Ascending aorta (tissue), 2 donors: ENCODE data around the gene NIM1K. TPM values are rescaled to one million over a fixed set of nuclear protein-coding genes. Genes with fewer than 3 reads are reported as not detected.
"Not testable (repeated sequence)": the region's sequence is repeated elsewhere in the genome, so short reads cannot be mapped to it uniquely, and the experiment has no call there.

Experiments
- DNase-seq, 2 donors: peaks; one replicate each; pipeline ENCODE4 v3.0.0-alpha.2; 2019; ENCODE audit warnings: low spot score in 2 of 2
- H3K27ac ChIP-seq, 2 donors: fragments of 200-600 bp; sonication (generic); one replicate each; pipeline ENCODE4 v1.5.1; 2016 to 2017; ENCODE audit warnings: mild to moderate bottlenecking in 1 of 2
- H3K27me3 ChIP-seq: fragments of 200-600 bp; sonication (generic); one replicate; pipeline ENCODE4 v1.5.1; 2017
- H3K36me3 ChIP-seq, 2 donors: fragments of 200-600 bp; sonication (generic); one replicate each; pipeline ENCODE4 v1.5.1; 2016
- H3K4me1 ChIP-seq, 2 donors: fragments of 200-600 bp; sonication (generic); one replicate each; pipeline ENCODE4 v1.5.1; 2016 to 2017; ENCODE audit warnings: mild to moderate bottlenecking in 1 of 2
- H3K4me3 ChIP-seq, 2 donors: fragments of 200-600 bp; sonication (generic); one replicate each; pipeline ENCODE4 v1.5.1; 2016 to 2017; ENCODE audit warnings: mild to moderate bottlenecking in 1 of 2
- H3K9me3 ChIP-seq, 2 donors: fragments of 200-600 bp; sonication (generic); one replicate each; pipeline ENCODE4 v1.5.1; 2016
- intact Hi-C: fragments of 100-400 bp; cut with DNase I; formaldehyde crosslinking; loops from one replicate; pipeline ENCODE4 v1.15.1; 2023
- total RNA-seq: library from RNA; depleted of rRNA; stranded (reverse); fragments of >200 nt; gene quantifications from one replicate; pipeline ENCODE4 v1.1.0, GENCODE V29; 2016
- TF ChIP-seq, protein P1 (sequence below), 3 experiments: fragments of 200-600 bp in 2 of 3; fragments of 450-650 bp in 1 of 3; sonication (generic) in 2 of 3; IDR thresholded peaks; one replicate each; pipeline ENCODE4 v1.5.1; 2016 to 2019; ENCODE audit warnings: antibody characterized with exemption in 3 of 3, mild to moderate bottlenecking in 1 of 3, moderate library complexity in 1 of 3

Gene NIM1K
- total RNA-seq, 1 donor from 2014 or later: not detected

DNA sequence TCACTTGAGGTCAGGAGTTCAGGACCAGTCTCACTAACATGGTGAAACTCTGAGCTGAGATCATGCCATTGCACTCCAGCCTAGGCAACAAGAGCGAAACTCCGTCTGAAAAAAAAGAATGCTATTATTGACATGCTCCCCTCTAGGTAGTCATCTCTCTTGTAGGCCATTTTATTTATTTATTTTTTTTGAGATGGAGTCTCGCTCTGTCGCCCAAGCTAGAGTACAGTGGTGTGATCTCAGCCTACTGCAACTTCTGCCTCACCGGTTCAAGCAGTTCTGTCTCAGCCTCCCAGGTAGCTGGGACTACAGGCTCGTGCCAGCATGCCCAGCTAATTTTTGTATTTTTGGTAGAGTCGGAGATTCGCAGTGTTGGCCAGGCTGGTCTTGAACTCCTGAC lies 20.6 kb upstream of the NIM1K start:
- Histone ChIP-seq H3K36me3 (peaks cover 16 to 31% of the 10 kb centered on the region in 2 donors), H3K27me3 (no peaks in the 10 kb centered on the region), H3K27ac (no peak overlapping the region), H3K4me3 (no peak overlapping the region), H3K9me3 (no peaks in the 10 kb centered on the region), H3K4me1 (no peaks in the 10 kb centered on the region)
- no peak for DNase-seq
- intact Hi-C loops: no loop called here
- TF ChIP-seq, protein P1, sequence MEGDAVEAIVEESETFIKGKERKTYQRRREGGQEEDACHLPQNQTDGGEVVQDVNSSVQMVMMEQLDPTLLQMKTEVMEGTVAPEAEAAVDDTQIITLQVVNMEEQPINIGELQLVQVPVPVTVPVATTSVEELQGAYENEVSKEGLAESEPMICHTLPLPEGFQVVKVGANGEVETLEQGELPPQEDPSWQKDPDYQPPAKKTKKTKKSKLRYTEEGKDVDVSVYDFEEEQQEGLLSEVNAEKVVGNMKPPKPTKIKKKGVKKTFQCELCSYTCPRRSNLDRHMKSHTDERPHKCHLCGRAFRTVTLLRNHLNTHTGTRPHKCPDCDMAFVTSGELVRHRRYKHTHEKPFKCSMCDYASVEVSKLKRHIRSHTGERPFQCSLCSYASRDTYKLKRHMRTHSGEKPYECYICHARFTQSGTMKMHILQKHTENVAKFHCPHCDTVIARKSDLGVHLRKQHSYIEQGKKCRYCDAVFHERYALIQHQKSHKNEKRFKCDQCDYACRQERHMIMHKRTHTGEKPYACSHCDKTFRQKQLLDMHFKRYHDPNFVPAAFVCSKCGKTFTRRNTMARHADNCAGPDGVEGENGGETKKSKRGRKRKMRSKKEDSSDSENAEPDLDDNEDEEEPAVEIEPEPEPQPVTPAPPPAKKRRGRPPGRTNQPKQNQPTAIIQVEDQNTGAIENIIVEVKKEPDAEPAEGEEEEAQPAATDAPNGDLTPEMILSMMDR (IDR thresholded peaks at IDR 0.05): no peak

DNA sequence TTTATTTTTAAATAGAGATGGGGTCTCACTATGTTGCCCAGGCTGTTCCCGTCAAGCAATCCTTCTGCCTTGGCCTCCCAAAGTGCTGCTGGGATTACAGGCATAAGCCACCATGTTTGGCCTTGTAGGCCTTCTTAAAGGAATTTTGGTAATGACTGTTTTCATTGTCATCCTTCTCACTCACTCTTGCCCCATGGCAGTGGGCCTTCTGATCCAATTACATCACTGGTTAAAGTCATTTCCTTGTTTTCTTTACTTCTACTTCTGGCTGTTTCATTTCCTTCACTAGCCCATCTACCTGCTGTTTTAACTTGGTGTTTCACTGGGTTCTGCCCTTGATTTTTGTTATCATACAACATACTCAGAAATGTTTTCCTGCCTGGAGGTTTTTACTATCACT lies 20.1 kb upstream of the NIM1K start:
- H3K27me3 ChIP-seq: no peaks in the 10 kb centered on the region
- no peaks in the 10 kb centered on the region for H3K4me1 ChIP-seq
- no peak for DNase-seq
- intact Hi-C loops: no loop called here
- H3K27ac ChIP-seq: no peak overlapping the region
- no peaks in the 10 kb centered on the region for H3K9me3 ChIP-seq
- peaks cover 16 to 28% of the 10 kb centered on the region in 2 donors for H3K36me3 ChIP-seq
- TF ChIP-seq, protein P1 (IDR thresholded peaks at IDR 0.05): no peak
- no peak overlapping the region for H3K4me3 ChIP-seq

GRCh38 chr5:43172779-43173178 lies 19.2 kb upstream of the NIM1K start:
- DNase-seq: no peak
- intact Hi-C loops: no loop called here

DNA sequence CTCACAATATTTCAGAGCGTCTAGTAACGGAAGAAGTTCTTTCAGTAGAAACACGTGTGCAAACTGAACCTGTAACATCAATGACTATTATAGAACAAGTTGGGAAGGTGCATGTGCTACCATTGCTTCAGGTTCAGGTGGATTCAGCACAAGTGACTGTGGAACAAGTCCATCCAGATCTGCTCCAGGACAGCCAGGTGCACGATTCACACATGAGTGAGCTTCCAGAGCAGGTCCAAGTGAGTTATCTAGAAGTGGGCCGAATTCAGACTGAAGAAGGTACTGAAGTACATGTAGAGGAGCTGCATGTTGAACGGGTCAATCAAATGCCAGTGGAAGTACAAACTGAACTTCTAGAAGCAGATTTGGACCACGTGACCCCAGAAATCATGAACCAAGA lies 17.4 kb upstream of the NIM1K start:
- intact Hi-C loops: no loop called here
- Histone ChIP-seq H3K36me3 (peaks cover 16 to 23% of the 10 kb centered on the region in 2 donors), H3K9me3 (no peaks in the 10 kb centered on the region), H3K27ac (no peak overlapping the region), H3K4me1 (no peaks in the 10 kb centered on the region), H3K4me3 (no peak overlapping the region), H3K27me3 (no peaks in the 10 kb centered on the region)
- TF ChIP-seq, protein P1 (IDR thresholded peaks at IDR 0.05): no peak
- no peak for DNase-seq

More at GRCh38 chr5:43172779-43173178, 19.2 kb upstream of the NIM1K start:
- TF ChIP-seq, protein P1 (IDR thresholded peaks at IDR 0.05): no peak
- Histone ChIP-seq H3K36me3 (peaks cover 16 to 27% of the 10 kb centered on the region in 2 donors), H3K9me3 (no peaks in the 10 kb centered on the region), H3K27ac (no peak overlapping the region), H3K27me3 (no peaks in the 10 kb centered on the region), H3K4me1 (no peaks in the 10 kb centered on the region), H3K4me3 (no peak overlapping the region)

DNA sequence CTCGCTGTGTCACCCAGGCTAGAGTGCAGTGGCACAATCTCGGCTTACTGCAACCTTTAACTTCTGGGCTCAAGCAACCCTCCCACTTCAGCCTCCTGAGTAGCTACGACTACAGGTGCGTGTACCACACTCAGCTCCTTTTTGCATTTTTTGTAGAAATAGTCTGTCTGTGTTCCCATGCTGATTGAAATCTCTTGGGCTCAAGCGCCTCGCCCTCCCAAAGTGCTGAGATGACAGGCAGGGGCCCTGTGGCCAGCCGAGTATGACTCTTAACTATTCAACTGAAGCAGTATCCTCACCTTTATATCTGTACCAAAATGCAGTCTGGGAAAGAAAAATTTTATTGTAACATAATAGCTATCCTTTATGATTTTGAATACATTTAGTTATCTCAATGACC lies 12.2 kb upstream of the NIM1K start:
- Histone ChIP-seq H3K4me3 (no peak overlapping the region), H3K27me3 (no peaks in the 10 kb centered on the region), H3K36me3 (peaks cover 1 to 6% of the 10 kb centered on the region in 2 donors), H3K4me1 (no peaks in the 10 kb centered on the region), H3K9me3 (no peaks in the 10 kb centered on the region), H3K27ac (no peak overlapping the region)
- no peak for DNase-seq
- intact Hi-C loops: no loop called here
- TF ChIP-seq, protein P1 (IDR thresholded peaks at IDR 0.05): no peak

- no peak overlapping the region for H3K4me3 ChIP-seq
- no peak overlapping the region for H3K27ac ChIP-seq
- TF ChIP-seq, protein P1 (IDR thresholded peaks at IDR 0.05): no peak
- no peaks in the 10 kb centered on the region for H3K4me1 ChIP-seq
- no peaks in the 10 kb centered on the region for H3K9me3 ChIP-seq
- no peak for DNase-seq
- H3K36me3 ChIP-seq: no peaks in the 10 kb centered on the region
- intact Hi-C loops: no loop called here
- no peaks in the 10 kb centered on the region for H3K27me3 ChIP-seq
These were observed 9.6 kb upstream of the NIM1K start for GRCh38 chr5:43182421-43182820.

DNA sequence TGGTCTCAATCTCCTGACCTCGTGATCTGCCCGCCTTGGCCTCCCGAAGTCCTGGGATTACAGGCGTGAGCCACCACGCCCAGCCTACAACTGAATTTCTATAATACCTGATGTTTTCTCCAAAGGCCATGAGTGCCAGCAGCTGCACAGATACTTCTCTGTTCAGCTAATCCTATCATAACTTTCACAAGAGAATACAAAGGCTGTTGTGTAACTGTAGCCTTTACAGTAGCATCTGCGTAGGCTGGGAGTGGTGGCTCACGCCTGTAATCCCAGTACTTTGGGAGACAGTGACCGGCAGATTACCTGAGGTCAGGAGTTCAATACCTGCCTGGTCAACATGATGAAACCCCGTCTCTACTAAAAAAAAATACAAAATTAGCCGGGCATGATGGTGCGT lies 8.9 kb upstream of the NIM1K start:
- H3K4me1 ChIP-seq, H3K27ac ChIP-seq, H3K4me3 ChIP-seq, H3K9me3 ChIP-seq, H3K27me3 ChIP-seq, H3K36me3 ChIP-seq, intact Hi-C loops, DNase-seq: not testable (repeated sequence)
